T-cell (primary cell): ENCODE results near the gene TRIM45. TPM values are rescaled to one million over a fixed set of nuclear protein-coding genes. Genes with fewer than 3 reads are reported as not detected.
A peak's percentile ranks its signal among the peaks of the same experiment; 100 is the strongest.

Experiments
- ATAC-seq, 4 experiments: fragments of 200-7000 bp in 3 of 4; fragments of 150-1000 bp in 1 of 4; cut with Tn5 transposase; replicated peaks in 1 of 4; 1 replicate in 3 of 4; 2 replicates in 1 of 4; pipeline ENCODE4 v1.10.0; 2021; ENCODE audit warnings: moderate library complexity in 3 of 4, mild to moderate bottlenecking in 2 of 4, moderate number of reproducible peaks in 1 of 4
- CTCF ChIA-PET, 2 donors: fragments of 300-600 bp; sonication (Branson Sonifier 250); formaldehyde crosslinking; loops; one replicate each; lab custom pipeline; 2022; ENCODE audit warnings: antibody characterized with exemption in 2 of 2; lab: Charles Lee
- POLR2A ChIA-PET, 2 donors: fragments of 300-600 bp; sonication (Branson Sonifier 250); formaldehyde crosslinking; loops; one replicate each; lab custom pipeline; 2022; ENCODE audit warnings: antibody characterized with exemption in 2 of 2; lab: Charles Lee
- DNase-seq, 35 experiments: peaks; one replicate each; pipeline versions ENCODE4 v3.0.0 to v3.0.0-alpha.2; 2013 to 2023
- H3K27ac ChIP-seq: one replicate; pipeline ENCODE4 v1.5.1; 2013; ENCODE audit warnings: low read length
- H3K27me3 ChIP-seq, 2 experiments: replicated peaks in 1 of 2; 1 replicate in 1 of 2; 2 replicates in 1 of 2; pipeline versions ENCODE4 v1.6.1 to v1.7.0; 2013; ENCODE audit warnings: low read length in 1 of 2, mixed read lengths in 1 of 2; ENCODE audit not compliant: control insufficient read depth in 2 of 2, insufficient read depth in 2 of 2; ENCODE audit errors: extremely low read depth in 1 of 2
- H3K36me3 ChIP-seq, 2 donors: 1 replicate in 1 of 2; 2 replicates in 1 of 2; pipeline versions ENCODE4 v1.6.1 to v1.7.0; 2013; ENCODE audit warnings: low read length in 1 of 2; ENCODE audit not compliant: control insufficient read depth in 2 of 2, insufficient read depth in 1 of 2; ENCODE audit errors: extremely low read depth in 1 of 2
- H3K4me1 ChIP-seq, 2 experiments: 1 replicate in 1 of 2; 2 replicates in 1 of 2; pipeline versions ENCODE4 v1.6.1 to v1.7.0; 2013; ENCODE audit warnings: low read length in 2 of 2, mixed read lengths in 1 of 2; ENCODE audit not compliant: insufficient read depth in 2 of 2, control insufficient read depth in 1 of 2; ENCODE audit errors: extremely low read depth in 1 of 2
- H3K4me3 ChIP-seq, 2 donors: 1 replicate in 1 of 2; 2 replicates in 1 of 2; pipeline versions ENCODE4 v1.5.1 to v1.7.0; 2013; ENCODE audit warnings: mild to moderate bottlenecking in 2 of 2, low read length in 1 of 2, moderate library complexity in 1 of 2; ENCODE audit not compliant: control insufficient read depth in 1 of 2; ENCODE audit errors: extremely low read depth in 1 of 2
- H3K9me3 ChIP-seq: 2 replicates; pipeline ENCODE4 v1.7.0; 2013
- H3K27ac Mint-ChIP-seq, 2 donors: one replicate each; pipeline ENCODE4 v1.8.0; 2020 to 2021; ENCODE audit warnings: mild to moderate bottlenecking in 2 of 2, mixed read lengths in 2 of 2
- H3K27me3 Mint-ChIP-seq, 2 donors: one replicate each; pipeline ENCODE4 v1.8.0; 2021 to 2022; ENCODE audit warnings: mixed read lengths in 2 of 2
- H3K36me3 Mint-ChIP-seq: one replicate; pipeline ENCODE4 v1.8.0; 2021; ENCODE audit warnings: mixed read lengths
- H3K4me1 Mint-ChIP-seq, 3 donors: one replicate each; pipeline ENCODE4 v1.8.0; 2020 to 2022; ENCODE audit warnings: mixed read lengths in 3 of 3, mild to moderate bottlenecking in 1 of 3
- H3K4me3 Mint-ChIP-seq, 3 donors: one replicate each; pipeline ENCODE4 v1.8.0; 2020 to 2022; ENCODE audit warnings: mild to moderate bottlenecking in 3 of 3, mixed read lengths in 3 of 3, moderate library complexity in 3 of 3
- H3K9me3 Mint-ChIP-seq, 3 donors: one replicate each; pipeline ENCODE4 v1.8.0; 2020 to 2022; ENCODE audit warnings: mixed read lengths in 3 of 3
- WGBS: methylation state at CpG from one replicate; pipeline ENCODE4 v1.1.5; 2013; ENCODE audit warnings: missing lambda C conversion rate; ENCODE audit not compliant: insufficient coverage; 5-methylcytosine and 5-hydroxymethylcytosine counted together
- total RNA-seq, 35 experiments: library from RNA in 6 of 35; stranded (reverse) in 6 of 35; fragments of 120-200 nt in 1 of 35; gene quantifications; one replicate each; pipeline versions ENCODE4 v1.2.1 to v1.2.4 and lab custom pipeline; 2013 to 2026

Gene TRIM45
- total RNA-seq, 5 donors from 2014 or later (not counting 1 experiment from before 2014, with no cell fraction given), result 0.23 to 0.65 (median 0.30) TPM

DNA sequence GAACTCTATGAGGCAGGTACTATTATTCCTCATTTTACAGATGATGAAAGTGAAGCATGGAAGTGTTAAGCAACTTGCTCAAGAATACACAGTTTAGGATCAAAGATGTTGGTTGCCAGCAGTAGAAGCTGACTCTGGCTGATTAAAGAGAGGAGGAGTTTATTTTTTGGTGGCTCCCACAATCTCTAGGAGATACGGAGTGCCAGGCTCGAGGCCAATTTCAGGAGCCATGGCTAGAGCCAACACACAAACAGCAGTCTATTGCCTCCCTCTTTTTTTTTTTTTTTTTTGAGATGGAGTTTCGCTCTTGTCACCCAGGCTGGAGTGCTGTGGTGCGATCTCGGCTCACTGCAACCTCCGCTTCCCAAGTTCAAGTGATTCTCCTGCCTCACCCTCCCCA, 41.8 kb downstream of the TRIM45 start:
- peaks cover 9 to 83% of the 10 kb centered on the region in 2 donors for H3K36me3 ChIP-seq
- no CpG with 5 or more reads among the region's 6 CpGs for WGBS
- H3K9me3 ChIP-seq, result no peaks in the 10 kb centered on the region
- peaks cover 0 to 11% (median 10%) of the 10 kb centered on the region in 3 donors for H3K4me1 Mint-ChIP-seq
- ATAC-seq (no peak), DNase-seq (no peak)
- H3K27ac Mint-ChIP-seq, result no peak overlapping the region
- H3K27me3 Mint-ChIP-seq, result no peaks in the 10 kb centered on the region
- POLR2A ChIA-PET, result no interaction called here
- H3K27ac ChIP-seq, result no peak overlapping the region
- no peak overlapping the region for H3K4me3 Mint-ChIP-seq
- H3K9me3 Mint-ChIP-seq, result no peaks in the 10 kb centered on the region
- H3K4me3 ChIP-seq, result no peak overlapping the region
- H3K36me3 Mint-ChIP-seq, result peaks cover 65% of the 10 kb centered on the region
- H3K27me3 ChIP-seq, result no peaks in the 10 kb centered on the region
- CTCF ChIA-PET, result no interaction called here
- H3K4me1 ChIP-seq, result no peaks in the 10 kb centered on the region

DNA sequence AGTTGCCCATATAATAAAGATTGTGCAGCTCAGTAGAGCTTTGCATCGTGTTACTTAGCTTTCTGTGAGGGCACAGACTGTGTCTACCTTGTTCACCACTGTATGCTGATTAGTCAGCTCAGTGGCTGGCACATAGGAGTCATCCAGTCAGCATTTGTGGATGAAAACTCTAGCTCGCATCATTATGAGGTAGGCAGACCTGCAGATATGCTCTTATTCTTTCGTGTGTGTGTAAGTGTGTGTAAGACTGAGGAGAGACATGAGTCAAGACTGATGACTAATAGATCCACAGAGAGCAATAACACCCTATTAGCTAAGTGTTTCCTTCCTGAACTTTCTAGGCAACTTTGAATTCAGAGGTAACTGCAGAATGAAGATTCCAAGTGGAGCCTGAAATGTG, 44.3 kb downstream of the TRIM45 start:
- WGBS, result 0% methylated on average over 1 of the region's 3 CpGs

DNA sequence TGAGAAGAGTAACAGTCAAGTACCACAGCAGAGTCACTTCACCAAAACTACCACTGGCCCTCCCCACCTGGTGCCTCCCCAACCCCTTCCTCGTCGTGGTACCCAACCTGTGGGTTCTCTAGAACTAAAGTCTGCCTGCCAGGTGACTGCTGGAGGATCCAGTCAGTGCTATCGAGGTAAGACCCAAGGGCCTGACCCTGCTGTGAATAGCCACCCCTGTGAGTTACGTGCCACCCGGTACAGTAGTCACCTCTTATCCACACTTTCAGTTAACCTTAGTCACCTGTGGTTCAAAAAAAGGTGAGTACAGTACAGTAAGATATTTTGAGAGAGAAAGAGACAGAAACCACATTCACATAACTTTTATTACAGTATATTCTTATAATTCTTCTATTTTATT, 44.9 kb downstream of the TRIM45 start:
- no peak for ATAC-seq
- Mint-ChIP-seq H3K36me3 (peaks cover 61% of the 10 kb centered on the region), H3K27me3 (no peaks in the 10 kb centered on the region), H3K4me3 (no peak overlapping the region), H3K27ac (no peak overlapping the region), H3K9me3 (no peaks in the 10 kb centered on the region), H3K4me1 (peaks cover 0 to 13% (median 10%) of the 10 kb centered on the region in 3 donors)
- no peaks in the 10 kb centered on the region for H3K4me1 ChIP-seq
- no peak for DNase-seq
- no peak overlapping the region for H3K4me3 ChIP-seq
- peaks cover 9 to 72% of the 10 kb centered on the region in 2 donors for H3K36me3 ChIP-seq
- POLR2A ChIA-PET, result no interaction called here
- CTCF ChIA-PET, result interaction anchor here in 1 of 2 donors (1.3 kb wide), 1 partner anchor 52 kb away, joined by 3 read pairs; no protein-coding TSS in a partner anchor
- no peaks in the 10 kb centered on the region for H3K27me3 ChIP-seq
- WGBS, result 93% methylated on average over 3 of the region's 5 CpGs
- H3K27ac ChIP-seq, result no peak overlapping the region
- H3K9me3 ChIP-seq, result no peaks in the 10 kb centered on the region

More for the DNA sequence above, 44.3 kb downstream of the TRIM45 start:
- Histone ChIP-seq H3K4me1 (no peaks in the 10 kb centered on the region), H3K27me3 (no peaks in the 10 kb centered on the region), H3K4me3 (no peak overlapping the region), H3K36me3 (peaks cover 9 to 78% of the 10 kb centered on the region in 2 donors), H3K9me3 (no peaks in the 10 kb centered on the region), H3K27ac (no peak overlapping the region)
- Mint-ChIP-seq H3K4me3 (no peak overlapping the region), H3K27ac (peak overlapping the region; percentile 1 to 80), H3K4me1 (peaks cover 0 to 11% (median 10%) of the 10 kb centered on the region in 3 donors), H3K36me3 (peaks cover 64% of the 10 kb centered on the region), H3K9me3 (no peaks in the 10 kb centered on the region), H3K27me3 (no peaks in the 10 kb centered on the region)
- CTCF ChIA-PET, result interaction anchor here in 1 of 2 donors (1.3 kb wide), 1 partner anchor 51 kb away, joined by 3 read pairs; no protein-coding TSS in a partner anchor
- DNase-seq (no peak), ATAC-seq (peak in 3 of 4 experiments; percentile 65 to 73 (median 70))
- POLR2A ChIA-PET, result no interaction called here

DNA sequence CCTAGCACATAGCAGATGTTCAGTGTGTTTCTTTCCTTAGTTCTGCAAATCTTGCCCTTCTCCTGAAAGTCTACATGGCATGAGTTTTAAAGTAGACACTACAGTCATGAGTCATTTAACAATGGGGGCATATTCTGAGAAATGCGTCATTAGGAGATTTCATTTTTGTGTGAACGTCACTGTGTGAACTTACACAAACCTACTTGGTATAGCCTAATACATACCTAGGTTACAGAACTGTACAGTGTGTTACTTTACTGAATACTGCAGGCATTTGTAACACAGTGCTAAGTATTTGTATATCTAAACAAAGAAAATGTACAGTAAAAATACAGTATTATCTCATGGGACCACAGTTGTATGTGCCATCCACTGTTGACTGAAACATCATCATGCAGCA, 51.4 kb downstream of the TRIM45 start:
- no CpG with 5 or more reads among the region's 2 CpGs for WGBS
- ATAC-seq, result no peak
- H3K27ac ChIP-seq, result no peak overlapping the region
- Mint-ChIP-seq H3K27me3 (no peaks in the 10 kb centered on the region), H3K27ac (no peak overlapping the region), H3K4me3 (no peak overlapping the region), H3K36me3 (peaks cover 25% of the 10 kb centered on the region), H3K9me3 (no peaks in the 10 kb centered on the region), H3K4me1 (peaks cover 2 to 21% (median 11%) of the 10 kb centered on the region in 3 donors)
- H3K36me3 ChIP-seq, result peaks cover 5 to 15% of the 10 kb centered on the region in 2 donors
- CTCF ChIA-PET, result interaction anchor here (0.6 to 1.1 kb wide), 3 partner anchors 10 to 215 kb away, joined by 3 to 5 read pairs (median 4); no protein-coding TSS in a partner anchor
- POLR2A ChIA-PET, result no interaction called here
- H3K4me3 ChIP-seq, result no peak overlapping the region
- H3K4me1 ChIP-seq, result no peaks in the 10 kb centered on the region
- no peak for DNase-seq
- H3K27me3 ChIP-seq, result no peaks in the 10 kb centered on the region
- no peaks in the 10 kb centered on the region for H3K9me3 ChIP-seq

DNA sequence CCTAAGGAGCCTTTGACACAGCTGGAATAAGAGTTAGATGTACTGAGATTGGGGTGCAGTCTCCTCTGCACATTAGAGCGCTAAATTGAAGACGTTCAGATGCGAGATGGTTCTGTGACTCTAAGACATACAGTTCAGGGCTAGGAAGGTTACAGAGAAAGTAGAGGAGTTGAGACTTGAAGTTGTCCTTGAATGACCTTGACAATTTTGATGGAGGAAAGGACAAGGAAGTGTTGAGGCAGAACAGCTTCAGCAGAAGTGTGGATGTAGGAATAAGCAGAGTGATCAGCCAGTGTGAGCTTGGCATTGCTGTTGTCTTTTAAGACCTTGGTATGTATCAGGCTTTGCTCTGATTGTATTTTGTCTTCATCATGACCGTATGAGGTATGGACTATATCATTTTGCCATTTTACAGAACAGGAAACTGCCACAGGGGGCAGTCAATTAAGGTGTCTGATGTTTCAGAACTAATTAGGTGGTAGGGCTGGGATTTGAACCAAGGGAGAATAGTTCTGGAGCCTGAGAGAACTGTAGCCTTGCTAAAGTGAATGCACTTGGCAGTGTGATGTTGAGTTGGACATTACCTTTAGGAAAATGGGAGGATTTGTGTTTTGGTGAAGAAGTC, 52.2 kb downstream of the TRIM45 start:
- Mint-ChIP-seq H3K4me1 (peaks cover 2 to 21% (median 11%) of the 10 kb centered on the region in 3 donors), H3K27ac (no peak overlapping the region), H3K9me3 (no peaks in the 10 kb centered on the region), H3K4me3 (no peak overlapping the region), H3K27me3 (no peaks in the 10 kb centered on the region), H3K36me3 (peaks cover 19% of the 10 kb centered on the region)
- Histone ChIP-seq H3K27me3 (no peaks in the 10 kb centered on the region), H3K27ac (no peak overlapping the region), H3K4me3 (no peak overlapping the region), H3K36me3 (peaks cover 3 to 8% of the 10 kb centered on the region in 2 donors), H3K9me3 (no peaks in the 10 kb centered on the region), H3K4me1 (no peaks in the 10 kb centered on the region)
- ChIA-PET CTCF (interaction anchor here (0.6 to 1.1 kb wide), 3 partner anchors 11 to 216 kb away, joined by 3 to 5 read pairs (median 4); no protein-coding TSS in a partner anchor), POLR2A (no interaction called here)
- DNase-seq (no peak), ATAC-seq (no peak)
- 80% methylated on average over 4 of the region's 4 CpGs for WGBS

DNA sequence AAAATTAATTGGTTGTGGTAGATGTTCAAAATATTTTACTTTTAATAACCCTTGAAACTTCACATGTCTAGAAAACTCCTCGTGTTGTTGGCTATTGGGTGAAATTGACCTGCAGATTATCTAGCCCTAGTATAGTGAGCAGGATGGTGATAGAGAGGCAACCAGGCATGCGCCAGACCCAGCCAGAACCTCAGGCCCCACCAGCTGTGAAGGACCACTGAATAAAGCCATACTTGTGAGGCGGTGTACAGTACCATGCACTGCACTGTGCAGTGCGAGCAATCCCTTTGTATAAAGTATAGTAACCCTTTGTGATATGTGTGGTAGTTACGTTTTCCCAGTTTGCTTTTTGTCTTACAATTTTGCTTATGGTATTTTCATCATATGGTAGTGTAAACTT, 53.0 kb downstream of the TRIM45 start:
- H3K27ac ChIP-seq, result no peak overlapping the region
- POLR2A ChIA-PET, result interaction anchor here in 1 of 2 donors (0.6 kb wide), 1 partner anchor 249 kb away, joined by 6 read pairs; no protein-coding TSS in a partner anchor
- no peaks in the 10 kb centered on the region for H3K27me3 ChIP-seq
- H3K36me3 Mint-ChIP-seq, result peaks cover 18% of the 10 kb centered on the region
- peaks cover 3% of the 10 kb centered on the region in 2 donors for H3K36me3 ChIP-seq
- CTCF ChIA-PET, result interaction anchor here in 1 of 2 donors (0.6 to 3.4 kb wide), 3 partner anchors 60 to 827 kb away, joined by 4 to 41 read pairs (median 10); no protein-coding TSS in a partner anchor
- ATAC-seq, result no peak
- H3K9me3 Mint-ChIP-seq, result no peaks in the 10 kb centered on the region
- H3K4me3 Mint-ChIP-seq, result no peak overlapping the region
- peaks cover 7 to 26% (median 11%) of the 10 kb centered on the region in 3 donors for H3K4me1 Mint-ChIP-seq
- WGBS, result 90% methylated on average over 2 of the region's 5 CpGs
- H3K9me3 ChIP-seq, result no peaks in the 10 kb centered on the region
- DNase-seq, result no peak
- H3K4me1 ChIP-seq, result no peaks in the 10 kb centered on the region
- no peaks in the 10 kb centered on the region for H3K27me3 Mint-ChIP-seq
- no peak overlapping the region for H3K27ac Mint-ChIP-seq
- H3K4me3 ChIP-seq, result no peak overlapping the region
